ENCODE data around the gene WDR11. TPM values are rescaled to one million over a fixed set of nuclear protein-coding genes. Genes with fewer than 3 reads are reported as not detected.

The WDR11 gene
- total RNA-seq (2022; extraction: Qiagen RNA extraction) = 19.1 to 27.9 TPM (median 23.5 TPM) in 5 replicates

GRCh38 chr10:120850911-120851865 lies at the start of gene WDR11:
TSS of gene WDR11 (plus strand) at chr10:120851362. CDS start at chr10:120851421, 59 bp downstream.

